K562 (cell line): ENCODE results near the gene TUBA3C. TPM values are rescaled to one million over a fixed set of nuclear protein-coding genes. Genes with fewer than 3 reads are reported as not detected.

Experiments
- SP2 ChIP-seq: IDR thresholded peaks from 2 replicates; pipeline ENCODE4 v1.6.1; 2011; ENCODE audit warnings: mild to moderate bottlenecking, low read depth, low read length, moderate library complexity; ENCODE audit not compliant: poor library complexity, severe bottlenecking; ENCODE audit errors: extremely low read depth
- ZBTB40 ChIP-seq, 2 experiments: fragments of 450-650 bp in 1 of 2; sonication (generic) in 1 of 2; formaldehyde crosslinking in 1 of 2; IDR thresholded peaks; 2 replicates each; pipeline versions ENCODE4 v1.7.1 to v1.9.0; 2016 to 2022; ENCODE audit warnings: inconsistent platforms in 1 of 2, mild to moderate bottlenecking in 1 of 2, missing genetic modification reagents in 1 of 2
- ZKSCAN1 ChIP-seq: fragments of 150-350 bp; IDR thresholded peaks from 2 replicates; pipeline ENCODE4 v1.6.1; 2016; ENCODE audit warnings: low read depth, low read length
- polyA plus RNA-seq, 8 experiments: library from polyadenylated mRNA; depleted of rRNA in 4 of 8; stranded (reverse) in 5 of 8; unstranded in 3 of 8; fragments of >200 nt; fragmentation: Nextera tagmentation in 2 of 8; fragmentation: Illumina TruSeq in 1 of 8; extraction: Ambion mirVana in 2 of 8; extraction: Trizol in 1 of 8; gene quantifications; 2 replicates each; pipeline versions ENCODE4 v1.2.1 to v1.2.3, GENCODE V29; 2011 to 2014; ENCODE audit warnings: inconsistent platforms in 1 of 8, missing spikeins in 1 of 8
- total RNA-seq, 7 experiments: library from RNA; depleted of rRNA in 6 of 7; stranded (reverse); fragments of >200 nt in 6 of 7; fragmentation: Illumina TruSeq in 2 of 7; extraction: Trizol in 2 of 7; gene quantifications; 2 replicates each; pipeline versions ENCODE4 v1.2.1 to v1.2.3, GENCODE V29; 2011 to 2021; ENCODE audit warnings: low replicate concordance in 1 of 7

The TUBA3C gene
- total and polyA plus RNA-seq, 9 of the 15 experiments (the other 6 are each of a cell fraction or from before 2014, with no cell fraction given) = 0.10 to 4.2 (median 2.2) TPM

GRCh38 chr13:19182536-19182935, 912 bp upstream of the TUBA3C start (continued):
- TF ChIP-seq ZBTB40 (IDR thresholded peaks at IDR 0.05) (no peak), ZBTB40 (CRISPR knock-in tag; IDR thresholded peaks at IDR 0.05) (no peak), SP2 (no peak), ZKSCAN1 (no peak)
- TF ChIP-seq, all 486 proteins: peak for 0
